ENCODE results near the gene MCHR1. TPM values are rescaled to one million over a fixed set of nuclear protein-coding genes. Genes with fewer than 3 reads are reported as not detected.
A peak's percentile ranks its signal among the peaks of the same experiment; 100 is the strongest.

Gene MCHR1, protein sequence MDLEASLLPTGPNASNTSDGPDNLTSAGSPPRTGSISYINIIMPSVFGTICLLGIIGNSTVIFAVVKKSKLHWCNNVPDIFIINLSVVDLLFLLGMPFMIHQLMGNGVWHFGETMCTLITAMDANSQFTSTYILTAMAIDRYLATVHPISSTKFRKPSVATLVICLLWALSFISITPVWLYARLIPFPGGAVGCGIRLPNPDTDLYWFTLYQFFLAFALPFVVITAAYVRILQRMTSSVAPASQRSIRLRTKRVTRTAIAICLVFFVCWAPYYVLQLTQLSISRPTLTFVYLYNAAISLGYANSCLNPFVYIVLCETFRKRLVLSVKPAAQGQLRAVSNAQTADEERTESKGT
- under 1 TPM in 1 of 4 donors, not detected in 3; 0.27 TPM for total RNA-seq

DNA sequence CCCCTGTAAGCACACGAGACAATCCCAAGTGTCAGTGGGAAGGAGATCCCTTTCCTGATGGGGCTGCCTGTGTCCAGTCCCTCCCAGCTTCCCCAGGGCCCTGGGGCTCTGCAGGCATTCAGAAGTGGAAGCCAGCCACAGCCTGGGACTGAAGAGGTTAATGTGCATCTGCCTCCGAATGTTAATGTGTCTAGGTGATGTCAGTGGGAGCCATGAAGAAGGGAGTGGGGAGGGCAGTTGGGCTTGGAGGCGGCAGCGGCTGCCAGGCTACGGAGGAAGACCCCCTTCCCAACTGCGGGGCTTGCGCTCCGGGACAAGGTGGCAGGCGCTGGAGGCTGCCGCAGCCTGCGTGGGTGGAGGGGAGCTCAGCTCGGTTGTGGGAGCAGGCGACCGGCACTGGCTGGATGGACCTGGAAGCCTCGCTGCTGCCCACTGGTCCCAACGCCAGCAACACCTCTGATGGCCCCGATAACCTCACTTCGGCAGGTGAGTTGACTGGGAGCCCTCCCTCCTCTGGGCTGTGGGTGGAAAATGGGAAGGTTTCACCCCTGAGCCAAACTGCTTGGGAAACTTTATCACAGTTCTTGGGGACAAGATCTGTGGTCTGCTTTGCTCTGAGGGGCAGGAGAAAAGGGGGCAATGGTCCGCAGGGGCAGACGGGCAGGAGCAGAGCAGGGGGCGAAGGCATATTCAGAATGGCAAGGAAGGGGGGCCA lies at the start of gene MCHR1:
Gene MCHR1, plus strand, starts transcription at position 236 of the 715 bp plus-strand sequence. Its CDS starts 169 bp downstream, at position 405.
- intact Hi-C loops (cut with DNase I; ENCODE audit: low total_unique reads) (no loop called here), in situ Hi-C loops (cut with MboI; ENCODE audit: low pct_ligation_motif_present in 1 of 4, low pct_unique_long_range_greater_than_20kb in 1 of 4, low sequenced_read_pairs in 3 of 4) (no loop called here)
- Histone ChIP-seq H3K4me3 (peak within 1 kb of the TSS in 1 of 4 donors; percentile 19), H3K27ac (no peak within 1 kb of the TSS), H3K4me1 (peaks cover 0 to 21% (median 13%) of the 10 kb centered on the region in 4 donors), H3K36me3 (no peaks in the 10 kb centered on the region), H3K9me3 (no peaks in the 10 kb centered on the region), H3K27me3 (peaks cover 23% of the 10 kb centered on the region)
- DNase-seq = no peak
- WGBS, 2 donors (ENCODE audit: low coverage in 1 of 2) = 47 to 51% methylated on average over 3 to 17 of the region's 21 CpGs
- no peak for TF ChIP-seq EP300 (IDR thresholded peaks at IDR 0.05; ENCODE audit: low read depth)
- no peak for TF ChIP-seq POLR2AphosphoS5 (IDR thresholded peaks at IDR 0.05)
- TF ChIP-seq, protein P1, sequence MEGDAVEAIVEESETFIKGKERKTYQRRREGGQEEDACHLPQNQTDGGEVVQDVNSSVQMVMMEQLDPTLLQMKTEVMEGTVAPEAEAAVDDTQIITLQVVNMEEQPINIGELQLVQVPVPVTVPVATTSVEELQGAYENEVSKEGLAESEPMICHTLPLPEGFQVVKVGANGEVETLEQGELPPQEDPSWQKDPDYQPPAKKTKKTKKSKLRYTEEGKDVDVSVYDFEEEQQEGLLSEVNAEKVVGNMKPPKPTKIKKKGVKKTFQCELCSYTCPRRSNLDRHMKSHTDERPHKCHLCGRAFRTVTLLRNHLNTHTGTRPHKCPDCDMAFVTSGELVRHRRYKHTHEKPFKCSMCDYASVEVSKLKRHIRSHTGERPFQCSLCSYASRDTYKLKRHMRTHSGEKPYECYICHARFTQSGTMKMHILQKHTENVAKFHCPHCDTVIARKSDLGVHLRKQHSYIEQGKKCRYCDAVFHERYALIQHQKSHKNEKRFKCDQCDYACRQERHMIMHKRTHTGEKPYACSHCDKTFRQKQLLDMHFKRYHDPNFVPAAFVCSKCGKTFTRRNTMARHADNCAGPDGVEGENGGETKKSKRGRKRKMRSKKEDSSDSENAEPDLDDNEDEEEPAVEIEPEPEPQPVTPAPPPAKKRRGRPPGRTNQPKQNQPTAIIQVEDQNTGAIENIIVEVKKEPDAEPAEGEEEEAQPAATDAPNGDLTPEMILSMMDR (IDR thresholded peaks at IDR 0.05) = no peak
- TF ChIP-seq POLR2A (IDR thresholded peaks at IDR 0.05) = no peak

DNA sequence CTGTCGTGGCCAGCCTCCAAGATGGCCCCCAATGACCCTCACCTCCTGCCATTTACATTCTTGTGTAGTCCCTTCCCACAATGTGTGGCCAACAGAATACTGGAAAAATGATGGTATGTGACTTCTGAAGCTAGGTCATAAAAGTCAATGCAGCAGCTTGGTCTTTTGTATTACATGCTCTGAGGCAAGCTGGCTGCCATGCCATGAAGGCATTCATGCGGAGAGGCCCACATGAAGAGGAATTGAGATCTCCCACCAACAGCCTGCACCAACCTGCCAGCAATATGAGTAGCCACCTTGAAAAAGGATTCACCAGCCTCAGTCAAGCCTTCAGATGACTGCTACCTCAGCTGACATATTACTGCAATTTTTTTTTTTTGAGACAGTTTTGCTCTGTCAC lies 47.4 kb upstream of the MCHR1 start:
- Histone ChIP-seq H3K9me3 (no peaks in the 10 kb centered on the region), H3K4me1 (peaks cover 3 to 66% (median 34%) of the 10 kb centered on the region in 4 donors), H3K27ac (no peak overlapping the region), H3K27me3 (no peaks in the 10 kb centered on the region), H3K36me3 (no peaks in the 10 kb centered on the region), H3K4me3 (no peak overlapping the region)
- TF ChIP-seq POLR2A (IDR thresholded peaks at IDR 0.05) (no peak), POLR2AphosphoS5 (IDR thresholded peaks at IDR 0.05) (no peak), EP300 (IDR thresholded peaks at IDR 0.05; ENCODE audit: low read depth) (no peak)
- TF ChIP-seq, protein P1 (IDR thresholded peaks at IDR 0.05) = no peak
- in situ Hi-C loops (cut with MboI; ENCODE audit: low pct_ligation_motif_present in 1 of 4, low pct_unique_long_range_greater_than_20kb in 1 of 4, low sequenced_read_pairs in 3 of 4) = loop anchor here in 2 of 4 donors (10.0 to 25.0 kb wide), 2 partner anchors 95 to 107 kb away; no protein-coding TSS in a partner anchor
- no peak for DNase-seq
- WGBS, 2 donors (ENCODE audit: low coverage in 1 of 2) = 90 to 100% methylated on average over 1 to 2 of the region's 2 CpGs
- intact Hi-C loops (cut with DNase I; ENCODE audit: low total_unique reads) = loop anchor here (10.0 kb wide), 1 partner anchor 117 kb away; no protein-coding TSS in a partner anchor

DNA sequence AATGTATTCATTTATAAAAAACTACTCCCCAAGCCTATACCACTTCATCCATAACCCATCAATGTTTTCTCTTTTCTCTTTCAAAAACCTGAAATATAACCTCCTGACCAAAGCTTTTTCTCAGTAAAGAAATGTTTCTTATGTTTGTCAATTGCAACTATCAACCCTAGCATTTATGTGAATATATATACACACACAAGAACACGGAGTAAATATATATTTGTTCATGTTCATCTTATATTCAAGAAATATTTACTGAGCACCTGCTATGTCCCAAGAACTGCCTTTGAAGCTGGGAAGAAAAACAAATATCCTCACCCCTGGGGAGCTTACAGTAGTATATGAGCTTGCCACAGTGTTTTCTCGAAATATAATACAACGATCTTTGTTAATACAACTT lies 46.2 kb upstream of the MCHR1 start:
- intact Hi-C loops (cut with DNase I; ENCODE audit: low total_unique reads) = loop anchor here (10.0 kb wide), 1 partner anchor 118 kb away; no protein-coding TSS in a partner anchor
- H3K4me3 ChIP-seq = no peak overlapping the region
- no peaks in the 10 kb centered on the region for H3K36me3 ChIP-seq
- in situ Hi-C loops (cut with MboI; ENCODE audit: low pct_ligation_motif_present in 1 of 4, low pct_unique_long_range_greater_than_20kb in 1 of 4, low sequenced_read_pairs in 3 of 4) = loop anchor here in 2 of 4 donors (10.0 to 25.0 kb wide), 2 partner anchors 96 to 108 kb away; no protein-coding TSS in a partner anchor
- WGBS, 2 donors (ENCODE audit: low coverage in 1 of 2) = 91 to 97% methylated on average over 3 of the region's 3 CpGs
- H3K27me3 ChIP-seq = no peaks in the 10 kb centered on the region
- no peaks in the 10 kb centered on the region for H3K9me3 ChIP-seq
- TF ChIP-seq POLR2AphosphoS5 (IDR thresholded peaks at IDR 0.05) (no peak), EP300 (IDR thresholded peaks at IDR 0.05; ENCODE audit: low read depth) (no peak), POLR2A (IDR thresholded peaks at IDR 0.05) (no peak)
- TF ChIP-seq, protein P1 (IDR thresholded peaks at IDR 0.05) = no peak
- peaks cover 3 to 62% (median 34%) of the 10 kb centered on the region in 4 donors for H3K4me1 ChIP-seq
- no peak overlapping the region for H3K27ac ChIP-seq
- no peak for DNase-seq
